HL-60 (cell line): Measurements from ENCODE around the gene RRAGD.

Source experiments
- POLR2AphosphoS5 ChIP-seq: IDR thresholded peaks from 2 replicates; pipeline ENCODE4 v1.6.1; 2012; ENCODE audit warnings: low read depth
- SPI1 ChIP-seq: IDR thresholded peaks from 2 replicates; pipeline ENCODE4 v1.6.1; 2012; ENCODE audit warnings: low read depth, mild to moderate bottlenecking, borderline replicate concordance
- TF ChIP-seq, protein P1 (sequence below): IDR thresholded peaks from one replicate; pipeline ENCODE4 v1.5.1; 2011; ENCODE audit warnings: low read length, control low read depth, inconsistent platforms; ENCODE audit not compliant: insufficient read depth
- TF ChIP-seq, protein P2 (sequence below): IDR thresholded peaks from 2 replicates; pipeline ENCODE4 v1.6.1; 2012; ENCODE audit warnings: low read depth; ENCODE audit not compliant: insufficient replicate concordance

DNA sequence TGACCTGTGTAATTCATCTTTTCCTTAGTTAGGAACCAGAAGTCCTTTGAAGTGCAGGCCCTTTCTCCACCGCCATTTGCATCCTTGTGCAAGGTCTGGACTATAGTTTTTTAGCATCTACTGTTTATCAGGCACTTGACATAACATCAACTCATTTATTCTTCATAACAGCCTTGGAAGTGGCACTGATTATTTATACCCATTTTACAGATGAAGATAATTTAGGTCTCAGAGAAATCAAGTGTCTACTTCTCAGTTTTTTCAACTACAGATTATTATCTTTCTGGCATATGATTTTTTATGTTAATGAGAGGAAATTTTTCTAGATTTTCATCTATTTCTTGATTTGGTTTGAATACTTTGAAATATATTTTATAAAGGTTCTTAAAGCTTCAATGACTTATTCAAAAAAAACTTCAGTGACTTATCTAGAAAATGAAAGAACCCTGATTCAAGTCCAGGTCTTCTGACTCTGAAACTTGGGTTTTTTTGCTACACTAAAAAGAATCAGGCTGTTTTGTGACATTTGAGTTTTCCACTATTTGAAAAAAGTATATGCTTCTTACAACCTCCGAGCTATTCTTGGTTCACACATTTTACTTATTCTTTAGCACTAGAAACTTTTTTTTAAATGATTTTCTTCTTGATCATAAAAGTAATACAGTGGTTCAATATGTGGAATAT is 56.4 kb downstream of the RRAGD start:
- TF ChIP-seq, protein P1, sequence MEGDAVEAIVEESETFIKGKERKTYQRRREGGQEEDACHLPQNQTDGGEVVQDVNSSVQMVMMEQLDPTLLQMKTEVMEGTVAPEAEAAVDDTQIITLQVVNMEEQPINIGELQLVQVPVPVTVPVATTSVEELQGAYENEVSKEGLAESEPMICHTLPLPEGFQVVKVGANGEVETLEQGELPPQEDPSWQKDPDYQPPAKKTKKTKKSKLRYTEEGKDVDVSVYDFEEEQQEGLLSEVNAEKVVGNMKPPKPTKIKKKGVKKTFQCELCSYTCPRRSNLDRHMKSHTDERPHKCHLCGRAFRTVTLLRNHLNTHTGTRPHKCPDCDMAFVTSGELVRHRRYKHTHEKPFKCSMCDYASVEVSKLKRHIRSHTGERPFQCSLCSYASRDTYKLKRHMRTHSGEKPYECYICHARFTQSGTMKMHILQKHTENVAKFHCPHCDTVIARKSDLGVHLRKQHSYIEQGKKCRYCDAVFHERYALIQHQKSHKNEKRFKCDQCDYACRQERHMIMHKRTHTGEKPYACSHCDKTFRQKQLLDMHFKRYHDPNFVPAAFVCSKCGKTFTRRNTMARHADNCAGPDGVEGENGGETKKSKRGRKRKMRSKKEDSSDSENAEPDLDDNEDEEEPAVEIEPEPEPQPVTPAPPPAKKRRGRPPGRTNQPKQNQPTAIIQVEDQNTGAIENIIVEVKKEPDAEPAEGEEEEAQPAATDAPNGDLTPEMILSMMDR = no peak
- TF ChIP-seq SPI1 (no peak), POLR2AphosphoS5 (no peak)
- TF ChIP-seq, protein P2, sequence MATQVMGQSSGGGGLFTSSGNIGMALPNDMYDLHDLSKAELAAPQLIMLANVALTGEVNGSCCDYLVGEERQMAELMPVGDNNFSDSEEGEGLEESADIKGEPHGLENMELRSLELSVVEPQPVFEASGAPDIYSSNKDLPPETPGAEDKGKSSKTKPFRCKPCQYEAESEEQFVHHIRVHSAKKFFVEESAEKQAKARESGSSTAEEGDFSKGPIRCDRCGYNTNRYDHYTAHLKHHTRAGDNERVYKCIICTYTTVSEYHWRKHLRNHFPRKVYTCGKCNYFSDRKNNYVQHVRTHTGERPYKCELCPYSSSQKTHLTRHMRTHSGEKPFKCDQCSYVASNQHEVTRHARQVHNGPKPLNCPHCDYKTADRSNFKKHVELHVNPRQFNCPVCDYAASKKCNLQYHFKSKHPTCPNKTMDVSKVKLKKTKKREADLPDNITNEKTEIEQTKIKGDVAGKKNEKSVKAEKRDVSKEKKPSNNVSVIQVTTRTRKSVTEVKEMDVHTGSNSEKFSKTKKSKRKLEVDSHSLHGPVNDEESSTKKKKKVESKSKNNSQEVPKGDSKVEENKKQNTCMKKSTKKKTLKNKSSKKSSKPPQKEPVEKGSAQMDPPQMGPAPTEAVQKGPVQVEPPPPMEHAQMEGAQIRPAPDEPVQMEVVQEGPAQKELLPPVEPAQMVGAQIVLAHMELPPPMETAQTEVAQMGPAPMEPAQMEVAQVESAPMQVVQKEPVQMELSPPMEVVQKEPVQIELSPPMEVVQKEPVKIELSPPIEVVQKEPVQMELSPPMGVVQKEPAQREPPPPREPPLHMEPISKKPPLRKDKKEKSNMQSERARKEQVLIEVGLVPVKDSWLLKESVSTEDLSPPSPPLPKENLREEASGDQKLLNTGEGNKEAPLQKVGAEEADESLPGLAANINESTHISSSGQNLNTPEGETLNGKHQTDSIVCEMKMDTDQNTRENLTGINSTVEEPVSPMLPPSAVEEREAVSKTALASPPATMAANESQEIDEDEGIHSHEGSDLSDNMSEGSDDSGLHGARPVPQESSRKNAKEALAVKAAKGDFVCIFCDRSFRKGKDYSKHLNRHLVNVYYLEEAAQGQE = no peak
